Prostate gland (tissue), 2 donors: ENCODE results near the gene SFT2D1.
"Not testable (repeated sequence)": the region's sequence is repeated elsewhere in the genome, so short reads cannot be mapped to it uniquely, and the experiment has no call there.

Source experiments
- CTCF ChIP-seq, 4 experiments: fragments of 200-600 bp in 2 of 4; fragments of 450-650 bp in 2 of 4; sonication (generic) in 2 of 4; IDR thresholded peaks; 1 replicate in 3 of 4; 2 replicates in 1 of 4; pipeline ENCODE4 v1.5.1; 2016 to 2019; ENCODE audit warnings: antibody characterized with exemption in 4 of 4, mild to moderate bottlenecking in 2 of 4, moderate library complexity in 2 of 4
- POLR2A ChIP-seq: fragments of 450-650 bp; IDR thresholded peaks from one replicate; pipeline ENCODE4 v1.6.1; 2016; ENCODE audit warnings: antibody characterized with exemption, mild to moderate bottlenecking
- POLR2AphosphoS5 ChIP-seq: sonication (generic); formaldehyde crosslinking; IDR thresholded peaks from one replicate; pipeline ENCODE4 v1.6.1; 2017; ENCODE audit warnings: antibody characterized with exemption

- TF ChIP-seq CTCF (IDR thresholded peaks at IDR 0.05); POLR2AphosphoS5; POLR2A: not testable (repeated sequence)
Observed at GRCh38 chr6:166387098-166387497, 44.8 kb upstream of the SFT2D1 start.
